Left colon (tissue), 2 donors: ENCODE data around the gene ATP11C. TPM values are rescaled to one million over a fixed set of nuclear protein-coding genes. Genes with fewer than 3 reads are reported as not detected.
"Not testable (repeated sequence)": the region's sequence is repeated elsewhere in the genome, so short reads cannot be mapped to it uniquely, and the experiment has no call there.

Experiments used
- ATAC-seq: fragments of 200-7000 bp; cut with Tn5 transposase; one replicate; pipeline ENCODE4 v1.9.1; 2020; ENCODE audit warnings: mild to moderate bottlenecking, moderate library complexity
- DNase-seq, 2 donors: peaks; one replicate each; pipeline ENCODE4 v3.0.0-alpha.2; 2020
- intact Hi-C, 2 donors: fragments of 100-400 bp; cut with DNase I in 1 of 2; cut with micrococcal nuclease in 1 of 2; formaldehyde crosslinking; loops; one replicate each; pipeline versions ENCODE4 v1.11.2 to v1.14.0; 2022; cut with DNase I, micrococcal nuclease
- total RNA-seq, 2 donors: library from RNA; stranded (reverse); fragmentation: NEBNext Ultra II Directional; extraction: Animal tissue kit (Norgen Biotek cat#: 25700); gene quantifications; one replicate each; pipeline ENCODE4 v1.2.1, GENCODE V29; 2021
- donor health status: DM: no; HTN: no; CAD: no.
- donor health status: DM: yes; HTN: yes; CAD: no.

The ATP11C gene
- total RNA-seq, 2 donors from 2014 or later = 12.8 to 13.3 TPM

DNA sequence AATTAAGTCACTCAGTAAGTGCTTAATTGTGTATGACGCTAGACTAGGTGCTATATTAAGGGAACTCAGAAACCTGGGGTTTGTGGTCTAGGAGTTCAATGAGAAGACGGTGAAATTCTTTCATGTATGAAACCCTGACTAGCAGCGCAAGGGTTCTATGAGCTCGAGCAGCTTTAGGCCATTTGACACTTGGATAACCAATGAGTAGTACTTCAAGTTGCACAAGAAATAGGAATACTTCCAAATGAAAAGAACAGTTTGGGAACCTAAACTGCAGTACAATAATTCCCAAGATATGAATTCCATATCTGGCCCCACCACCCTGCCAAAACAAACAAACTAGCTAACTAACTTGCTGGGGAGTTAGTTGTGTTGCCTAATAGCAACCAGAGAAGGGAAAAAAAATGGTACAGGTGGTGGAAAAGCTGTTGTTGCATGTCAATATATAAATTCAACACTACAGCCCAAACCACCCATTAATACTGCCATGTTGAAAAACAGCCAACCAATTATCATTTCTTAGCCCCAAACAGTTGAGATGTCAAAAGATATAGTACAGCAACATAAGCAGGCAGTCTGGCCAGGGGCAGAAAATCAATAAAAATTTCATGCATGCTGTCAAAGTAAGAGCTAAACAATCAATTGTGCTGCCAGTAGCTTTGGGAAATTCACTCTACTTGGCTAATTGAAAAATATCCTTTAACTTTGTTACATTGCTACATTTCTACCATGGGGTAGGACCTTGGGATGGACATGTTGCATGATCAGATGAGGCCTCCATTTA lies 170.3 kb downstream of the ATP11C start:
- intact Hi-C loops = no loop called here
- no peak for ATAC-seq
- no peak for DNase-seq

GRCh38 chrX:139759637-139760036 lies 173.2 kb downstream of the ATP11C start:
- no peak for ATAC-seq
- no peak for DNase-seq
- intact Hi-C loops = no loop called here

DNA sequence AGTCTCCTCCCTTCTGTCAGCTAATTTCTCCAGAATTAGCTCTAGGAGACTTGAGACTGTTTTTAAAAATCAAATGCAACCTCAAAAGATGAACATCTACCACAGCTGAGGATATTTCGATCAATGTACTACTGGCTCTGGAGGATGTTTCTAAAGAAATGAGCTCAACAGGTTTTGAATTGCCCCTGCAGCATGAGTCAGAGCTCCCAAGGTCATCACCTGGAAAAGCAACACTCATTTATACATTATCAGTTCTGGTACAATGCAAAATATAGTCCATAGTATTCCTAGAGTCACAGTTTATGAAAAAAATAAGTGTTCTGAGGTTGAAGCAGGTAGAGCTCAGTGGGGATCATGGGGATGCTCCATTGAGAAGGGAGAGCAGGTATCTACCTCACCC lies 174.0 kb downstream of the ATP11C start:
- ATAC-seq (no peak), DNase-seq (no peak)
- intact Hi-C loops = no loop called here

DNA sequence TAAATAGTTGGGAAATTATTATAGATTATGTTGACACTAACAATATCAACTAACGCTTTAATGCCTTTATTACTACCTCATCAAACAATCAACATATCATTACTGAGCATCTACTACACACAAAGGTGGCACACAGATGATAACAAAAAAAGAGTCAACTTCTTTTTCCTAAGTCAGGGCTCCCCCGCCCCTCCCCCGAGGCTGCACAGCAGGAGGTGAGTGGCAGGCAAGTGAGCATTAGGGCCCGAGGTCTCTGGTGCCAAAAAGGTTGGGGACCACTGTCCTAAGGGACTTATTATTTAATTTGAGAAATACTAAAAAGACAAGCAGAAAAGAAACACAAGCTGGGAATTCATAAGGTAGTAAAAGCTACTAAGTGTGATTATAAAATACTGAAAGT lies 174.6 kb downstream of the ATP11C start:
- DNase-seq (no peak), ATAC-seq (no peak)
- intact Hi-C loops = no loop called here

DNA sequence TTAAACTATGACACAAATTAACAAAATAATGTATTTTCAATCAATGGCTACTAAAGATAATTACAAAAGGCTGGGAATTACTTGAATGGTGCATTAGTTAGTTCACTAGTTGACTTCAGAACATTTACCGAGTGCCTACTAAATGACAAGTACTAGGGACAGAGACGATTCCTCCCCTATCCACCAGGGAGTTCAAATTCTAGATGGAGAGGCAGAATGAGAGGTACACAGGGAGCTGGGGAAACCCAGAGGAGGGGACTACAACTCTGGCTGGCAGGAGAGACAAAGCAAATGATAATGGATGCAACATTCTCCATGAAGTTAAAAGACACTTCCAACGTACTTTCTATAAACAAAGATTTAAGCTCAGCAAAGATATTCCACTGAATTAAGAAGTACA lies 181.8 kb downstream of the ATP11C start:
- no peak for DNase-seq
- intact Hi-C loops = no loop called here
- no peak for ATAC-seq

GRCh38 chrX:139750390-139750789 lies 182.5 kb downstream of the ATP11C start:
- ATAC-seq (no peak), DNase-seq (no peak)
- intact Hi-C loops = no loop called here

GRCh38 chrX:139739138-139739537 lies 193.7 kb downstream of the ATP11C start:
- no peak for ATAC-seq
- intact Hi-C loops = no loop called here
- DNase-seq = no peak

DNA sequence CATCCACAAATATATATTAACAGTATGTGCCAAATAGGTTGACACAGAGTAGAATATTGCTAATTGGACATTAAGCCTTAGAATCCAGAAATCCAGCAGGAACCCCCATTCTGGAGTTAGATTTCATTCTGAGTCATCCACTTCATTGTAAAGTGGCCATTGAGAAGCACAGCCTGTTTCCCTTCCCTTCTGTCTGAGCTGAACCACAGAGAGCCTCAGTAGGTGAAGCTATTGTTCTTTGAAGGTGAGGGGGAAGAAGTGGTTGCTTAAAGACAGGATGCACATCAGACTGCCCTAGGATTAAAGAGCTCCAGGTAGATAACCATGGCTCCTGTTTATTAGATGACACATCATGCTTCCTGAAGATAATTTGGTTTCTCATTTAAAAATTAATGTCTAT lies 194.3 kb downstream of the ATP11C start:
- intact Hi-C loops = no loop called here
- DNase-seq = no peak
- ATAC-seq = no peak

GRCh38 chrX:139736151-139736550 lies 196.7 kb downstream of the ATP11C start:
- intact Hi-C loops = no loop called here
- DNase-seq = no peak
- no peak for ATAC-seq

- ATAC-seq = no peak
- DNase-seq = no peak
- intact Hi-C loops = no loop called here
Measured at GRCh38 chrX:139734996-139735395, 197.9 kb downstream of the ATP11C start.

DNA sequence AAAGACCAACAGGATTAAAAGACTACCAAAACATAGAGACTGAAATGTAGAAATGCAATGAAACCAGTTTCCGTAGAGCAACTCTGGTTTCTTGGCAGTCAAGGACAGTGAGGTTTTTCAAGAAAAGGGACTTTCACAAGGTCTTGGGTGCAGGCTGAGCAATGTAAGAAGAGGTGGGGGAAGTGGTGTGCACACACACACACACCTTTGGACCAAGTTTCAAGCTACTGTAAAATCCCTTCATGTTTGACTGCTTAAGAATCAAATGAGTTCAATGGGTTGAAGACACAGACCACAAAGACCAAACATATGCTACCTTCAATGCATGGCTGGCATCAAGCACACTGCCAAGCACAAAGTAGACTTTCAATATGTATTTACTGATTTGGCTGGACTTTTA lies 207.1 kb downstream of the ATP11C start:
- ATAC-seq (no peak), DNase-seq (no peak)
- intact Hi-C loops = no loop called here

- intact Hi-C loops = no loop called here
- DNase-seq (no peak), ATAC-seq (no peak)
Measured at GRCh38 chrX:139724626-139725025, 208.2 kb downstream of the ATP11C start.

DNA sequence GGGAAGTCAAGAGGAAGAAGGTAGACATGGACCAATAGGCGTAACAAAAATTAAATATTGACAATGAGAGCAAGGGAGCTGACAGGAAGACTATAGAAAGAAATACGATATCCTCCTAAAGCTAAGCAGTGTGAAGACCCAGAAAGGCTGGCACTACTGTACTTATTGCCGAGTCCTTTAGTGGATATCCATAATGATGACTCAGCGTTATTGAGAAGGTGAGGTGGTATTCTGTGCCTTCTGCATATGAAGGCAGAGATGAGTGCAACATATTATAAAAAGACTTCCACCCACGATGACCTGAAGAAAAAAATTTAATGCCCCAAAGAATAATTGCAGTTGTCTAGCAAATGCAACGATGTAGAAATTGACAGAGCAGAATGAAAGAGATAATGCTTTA lies 211.9 kb downstream of the ATP11C start:
- ATAC-seq = no peak
- DNase-seq = no peak
- intact Hi-C loops = no loop called here

DNA sequence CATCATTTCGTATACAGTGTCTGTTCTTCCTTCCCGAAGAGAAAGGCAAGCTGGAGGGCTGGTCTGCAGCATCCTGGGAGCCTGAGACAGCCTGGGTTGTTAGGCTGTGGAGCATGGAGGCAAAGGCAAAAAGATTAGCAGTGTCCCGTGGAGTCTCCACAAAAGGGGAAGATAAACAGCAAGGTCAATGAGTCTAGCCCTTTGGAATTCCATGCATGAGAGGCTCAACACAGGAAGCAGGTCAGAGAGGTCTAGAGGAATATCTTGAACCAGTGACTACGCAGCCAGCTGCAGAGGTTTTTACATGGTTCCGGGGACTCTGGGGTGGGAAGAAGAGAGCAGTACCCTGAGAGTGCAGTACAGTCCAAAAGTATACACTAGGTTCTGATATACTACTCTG lies 212.7 kb downstream of the ATP11C start:
- ATAC-seq = no peak
- no peak for DNase-seq
- intact Hi-C loops = no loop called here

- DNase-seq (no peak), ATAC-seq (no peak)
- intact Hi-C loops = no loop called here
Measured at GRCh38 chrX:139708067-139708466, 224.8 kb downstream of the ATP11C start, which contains the start of gene MCF2. Gene MCF2 (minus strand): TSS chrX:139708167. CDS start chrX:139651744, 56,423 bp downstream.

GRCh38 chrX:139702658-139703057 lies 230.2 kb downstream of the ATP11C start:
- no peak for DNase-seq
- no peak for ATAC-seq
- intact Hi-C loops = no loop called here

DNA sequence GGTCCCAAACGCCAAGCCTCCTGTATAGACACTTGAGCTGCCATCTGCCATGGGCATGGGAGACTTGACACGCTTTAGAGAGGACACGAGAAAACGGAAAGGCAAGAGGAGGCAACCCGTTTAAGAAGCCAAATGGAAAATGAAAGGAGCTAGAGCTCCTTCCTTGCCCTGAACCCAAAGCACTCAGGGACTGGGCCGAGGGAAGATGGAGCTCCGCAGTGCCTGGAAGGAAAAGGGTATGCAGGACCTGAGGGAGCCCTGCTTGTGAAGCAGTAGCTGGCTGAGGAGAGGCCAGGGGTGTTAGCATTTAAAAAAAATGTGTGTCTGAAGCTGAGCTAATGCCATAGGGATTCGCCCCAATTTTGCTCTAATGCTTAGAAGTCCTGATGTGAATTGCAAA lies 239.9 kb downstream of the ATP11C start:
- intact Hi-C loops = no loop called here

DNA sequence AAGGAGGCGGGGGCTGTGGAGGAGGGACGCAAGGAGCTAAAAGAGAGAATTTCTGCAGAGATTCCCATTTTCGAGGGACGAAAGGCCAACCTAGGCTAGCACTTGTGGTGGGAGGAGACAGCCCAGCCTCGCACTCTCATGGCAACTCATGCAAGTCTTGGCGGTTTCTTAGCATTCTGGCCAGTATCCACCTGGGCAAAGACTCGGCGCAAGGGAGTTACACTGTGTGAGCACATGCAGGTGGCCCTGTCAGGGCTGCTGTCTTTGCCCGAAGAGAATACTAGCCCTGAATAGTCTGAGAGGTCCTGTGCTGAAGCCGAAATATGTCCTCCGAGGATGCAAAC lies 240.4 kb downstream of the ATP11C start:
- no peak for ATAC-seq
- intact Hi-C loops = no loop called here
- no peak for DNase-seq

More for the DNA sequence above, 239.9 kb downstream of the ATP11C start:
- ATAC-seq (no peak), DNase-seq (no peak)

DNA sequence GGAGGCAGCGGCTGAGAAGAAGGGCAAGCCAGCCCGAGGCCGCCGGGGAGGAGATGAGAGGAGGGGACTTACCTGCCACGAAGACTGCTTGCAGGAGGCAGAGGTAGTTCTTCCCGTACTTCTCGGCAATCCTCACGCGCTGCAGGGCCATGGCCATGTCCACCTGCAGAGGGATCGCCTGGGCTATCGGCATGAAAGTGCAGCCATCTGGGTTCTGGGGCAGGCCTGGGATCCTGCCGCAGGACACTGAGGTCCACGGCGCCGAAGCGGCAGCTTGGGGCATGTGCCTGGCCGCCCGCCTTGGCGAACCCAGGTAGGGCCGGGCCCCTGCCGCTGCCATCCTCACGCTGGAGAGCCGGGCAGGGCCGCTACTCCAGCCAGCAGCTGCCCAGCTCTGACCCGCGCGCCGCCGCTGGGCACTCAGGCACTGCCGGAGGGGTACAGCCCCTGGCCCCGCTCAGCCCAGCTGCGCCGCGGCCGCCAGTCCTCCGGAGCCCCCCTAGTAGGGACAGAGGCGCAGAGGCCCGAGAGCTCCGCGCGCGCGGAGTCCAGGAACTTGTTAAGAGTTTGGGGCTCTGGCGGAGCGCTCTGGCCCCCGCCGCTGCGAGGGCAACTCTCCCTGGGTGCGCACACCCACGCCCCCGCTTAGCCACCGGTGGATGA lies 240.9 kb downstream of the ATP11C start:
- DNase-seq (no peak), ATAC-seq (no peak)
- intact Hi-C loops = no loop called here

- no peak for ATAC-seq
- intact Hi-C loops = no loop called here
- DNase-seq = no peak
Measured at GRCh38 chrX:139691493-139691842, 241.4 kb downstream of the ATP11C start.

- DNase-seq, ATAC-seq, intact Hi-C loops: not testable (repeated sequence)
Measured at GRCh38 chrX:139685175-139685574, 247.7 kb downstream of the ATP11C start.
